HTERT RPE-1 (cell line): ENCODE measurements around the gene SEPTIN7.

ENCODE experiments used
- in situ Hi-C: fragments of 300-500 bp; cut with MboI; formaldehyde crosslinking; loops from 4 replicates; pipeline ENCODE4 v1.14.3; 2020; ENCODE audit warnings: low sequenced_read_pairs

Gene SEPTIN7

GRCh38 chr7:35828817-35829216 is 28.0 kb downstream of the SEPTIN7 start:
- in situ Hi-C loops: no loop called here

- in situ Hi-C loops: no loop called here
Measured at GRCh38 chr7:35831208-35831607, 30.4 kb downstream of the SEPTIN7 start.

GRCh38 chr7:35839860-35840854 is 39.3 kb downstream of the SEPTIN7 start:
- in situ Hi-C loops: no loop called here

- in situ Hi-C loops: no loop called here
Measured at GRCh38 chr7:35846816-35847412, 46.1 kb downstream of the SEPTIN7 start.

GRCh38 chr7:35848725-35849124 is 47.9 kb downstream of the SEPTIN7 start:
- in situ Hi-C loops: no loop called here

GRCh38 chr7:35849158-35849831 is 48.4 kb downstream of the SEPTIN7 start:
- in situ Hi-C loops: no loop called here

GRCh38 chr7:35849954-35850353 is 49.1 kb downstream of the SEPTIN7 start:
- in situ Hi-C loops: no loop called here
